Measurements from ENCODE around the gene TECTB. TPM values are rescaled to one million over a fixed set of nuclear protein-coding genes. Genes with fewer than 3 reads are reported as not detected.

TECTB gene
- total RNA-seq, 2 donors from 2014 or later: not detected

DNA sequence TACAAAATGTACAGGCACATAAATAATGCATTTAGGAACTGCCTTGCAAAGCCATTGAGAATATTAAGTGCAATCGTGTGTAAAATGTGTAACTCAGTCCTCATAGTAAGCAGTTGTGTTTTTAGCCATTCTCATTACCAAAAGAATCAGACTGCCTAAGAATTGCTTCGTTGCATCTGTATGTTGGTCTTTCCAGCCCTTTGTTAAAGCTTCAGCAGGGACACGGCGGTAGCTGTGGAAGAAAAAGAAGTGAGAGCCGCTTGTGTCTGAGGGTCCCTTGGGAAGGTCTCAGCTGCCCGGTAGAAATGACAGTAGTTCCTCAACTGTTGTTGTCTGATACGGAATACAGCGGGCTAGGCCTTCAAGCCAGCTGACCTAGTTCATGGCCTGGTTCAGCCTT, 67.9 kb downstream of the TECTB start:
- H3K9me3 ChIP-seq: no peaks in the 10 kb centered on the region
- no peak for TF ChIP-seq POLR2A (IDR thresholded peaks at IDR 0.05)
- no peak for TF ChIP-seq POLR2AphosphoS5 (IDR thresholded peaks at IDR 0.05)
- TF ChIP-seq, protein P1, sequence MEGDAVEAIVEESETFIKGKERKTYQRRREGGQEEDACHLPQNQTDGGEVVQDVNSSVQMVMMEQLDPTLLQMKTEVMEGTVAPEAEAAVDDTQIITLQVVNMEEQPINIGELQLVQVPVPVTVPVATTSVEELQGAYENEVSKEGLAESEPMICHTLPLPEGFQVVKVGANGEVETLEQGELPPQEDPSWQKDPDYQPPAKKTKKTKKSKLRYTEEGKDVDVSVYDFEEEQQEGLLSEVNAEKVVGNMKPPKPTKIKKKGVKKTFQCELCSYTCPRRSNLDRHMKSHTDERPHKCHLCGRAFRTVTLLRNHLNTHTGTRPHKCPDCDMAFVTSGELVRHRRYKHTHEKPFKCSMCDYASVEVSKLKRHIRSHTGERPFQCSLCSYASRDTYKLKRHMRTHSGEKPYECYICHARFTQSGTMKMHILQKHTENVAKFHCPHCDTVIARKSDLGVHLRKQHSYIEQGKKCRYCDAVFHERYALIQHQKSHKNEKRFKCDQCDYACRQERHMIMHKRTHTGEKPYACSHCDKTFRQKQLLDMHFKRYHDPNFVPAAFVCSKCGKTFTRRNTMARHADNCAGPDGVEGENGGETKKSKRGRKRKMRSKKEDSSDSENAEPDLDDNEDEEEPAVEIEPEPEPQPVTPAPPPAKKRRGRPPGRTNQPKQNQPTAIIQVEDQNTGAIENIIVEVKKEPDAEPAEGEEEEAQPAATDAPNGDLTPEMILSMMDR (IDR thresholded peaks at IDR 0.05): no peak
- DNase-seq (ENCODE audit: low spot score): no peak
- H3K4me1 ChIP-seq (replicated peaks): no peaks in the 10 kb centered on the region
- WGBS: 88% methylated on average over 8 of the region's 8 CpGs
- H3K27ac ChIP-seq: no peak overlapping the region
- no peaks in the 10 kb centered on the region for H3K27me3 ChIP-seq (replicated peaks; ENCODE audit: insufficient read depth)
- H3K36me3 ChIP-seq: no peaks in the 10 kb centered on the region
- no peak overlapping the region for H3K4me3 ChIP-seq
- intact Hi-C loops (cut with DNase I): no loop called here

DNA sequence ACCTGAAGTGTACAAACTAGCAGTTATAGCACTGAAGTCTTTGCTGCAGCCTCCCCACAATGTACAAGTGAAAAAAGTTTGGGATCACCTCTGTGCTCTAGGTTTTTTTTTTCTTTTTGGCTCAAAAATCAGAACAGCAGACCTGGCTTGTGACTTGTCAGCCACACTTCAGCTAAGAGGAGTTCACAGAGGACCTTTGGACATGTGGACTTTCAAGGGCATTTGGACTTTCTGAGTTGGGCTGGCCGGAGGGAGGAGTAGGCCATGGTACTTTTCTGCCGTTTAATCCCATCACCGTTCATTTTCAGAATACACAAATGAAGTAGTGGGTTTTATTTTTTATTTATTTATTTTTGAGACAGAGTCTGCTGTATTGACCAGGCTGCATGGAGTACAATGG, 68.8 kb downstream of the TECTB start:
- H3K36me3 ChIP-seq: no peaks in the 10 kb centered on the region
- H3K27ac ChIP-seq: no peak overlapping the region
- intact Hi-C loops (cut with DNase I): no loop called here
- H3K4me3 ChIP-seq: no peak overlapping the region
- no peaks in the 10 kb centered on the region for H3K27me3 ChIP-seq (replicated peaks; ENCODE audit: insufficient read depth)
- TF ChIP-seq POLR2A (IDR thresholded peaks at IDR 0.05) (no peak), POLR2AphosphoS5 (IDR thresholded peaks at IDR 0.05) (no peak)
- TF ChIP-seq, protein P1 (IDR thresholded peaks at IDR 0.05): no peak
- H3K4me1 ChIP-seq (replicated peaks): no peaks in the 10 kb centered on the region
- no peak for DNase-seq (ENCODE audit: low spot score)
- no peaks in the 10 kb centered on the region for H3K9me3 ChIP-seq
- 89% methylated on average over 3 of the region's 3 CpGs for WGBS

DNA sequence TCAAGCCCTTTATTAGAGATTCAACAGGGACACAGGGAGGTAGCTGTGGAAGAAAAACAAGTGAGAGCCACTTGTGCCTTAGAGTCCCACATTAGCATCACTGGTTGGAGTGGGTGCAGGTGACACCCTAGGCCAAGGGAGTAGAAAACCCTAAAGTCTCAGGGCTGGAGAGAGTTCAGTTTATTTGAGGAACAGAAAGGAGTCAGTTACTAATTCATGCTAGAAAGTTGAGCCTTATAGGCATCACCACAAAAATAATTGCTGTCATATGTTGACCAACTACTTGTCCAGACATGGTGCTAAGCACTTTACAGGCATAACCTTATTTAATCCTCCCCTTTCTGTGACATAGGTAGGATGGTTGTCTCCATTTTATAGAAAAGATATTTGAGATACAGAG, 69.8 kb downstream of the TECTB start:
- Histone ChIP-seq H3K27ac (no peak overlapping the region), H3K4me1 (replicated peaks) (no peaks in the 10 kb centered on the region), H3K4me3 (no peak overlapping the region), H3K36me3 (no peaks in the 10 kb centered on the region), H3K9me3 (no peaks in the 10 kb centered on the region), H3K27me3 (replicated peaks; ENCODE audit: insufficient read depth) (no peaks in the 10 kb centered on the region)
- TF ChIP-seq POLR2A (IDR thresholded peaks at IDR 0.05) (no peak), POLR2AphosphoS5 (IDR thresholded peaks at IDR 0.05) (no peak)
- TF ChIP-seq, protein P1 (IDR thresholded peaks at IDR 0.05): no peak
- intact Hi-C loops (cut with DNase I): no loop called here
- no peak for DNase-seq (ENCODE audit: low spot score)

Small RNA genes within 50 kb of the gene (microRNA-seq; reads per million reads assigned to microRNA genes)
- not detected for gene MIR6715A
- not detected for gene MIR6715B

Small RNA genes within 50 kb of the gene (small RNA-seq; reads per million reads assigned to genes)
- gene MIR6715A: 0 reads per million in 2 donors

Other genes with a start within 250 kb of the TECTB start
- gene GPAM, start 99.6 kb upstream of the TECTB start, total RNA-seq: 10 to 100 TPM in 1 of 2 donors, 1 to 10 TPM in 1; 4.2 to 14.9 TPM
- 10 to 100 TPM; 14.5 to 19.7 TPM for gene ACSL5, start 90.7 kb downstream of the TECTB start, total RNA-seq
- gene ZDHHC6, start 163.5 kb downstream of the TECTB start, total RNA-seq: 10 to 100 TPM; 21.3 to 28.0 TPM
- gene VTI1A, start 163.8 kb downstream of the TECTB start, total RNA-seq: 10 to 100 TPM; 53.3 to 57.5 TPM